K562 (cell line): Measurements from ENCODE around the gene NEURL2. TPM values are rescaled to one million over a fixed set of nuclear protein-coding genes. Genes with fewer than 3 reads are reported as not detected.

Experiments used
- ARID4B ChIP-seq: sonication (generic); formaldehyde crosslinking; IDR thresholded peaks from 2 replicates; pipeline ENCODE4 v1.8.0; 2022; ENCODE audit warnings: mild to moderate bottlenecking, missing genetic modification reagents
- CBFA2T3 ChIP-seq: fragments of 450-650 bp; IDR thresholded peaks from 2 replicates; pipeline ENCODE4 v1.6.1; 2017
- NCOR1 ChIP-seq: fragments of 450-650 bp; IDR thresholded peaks from 2 replicates; pipeline ENCODE4 v1.6.1; 2016; ENCODE audit warnings: mild to moderate bottlenecking, moderate library complexity
- PTRF ChIP-seq: fragments of 450-650 bp; IDR thresholded peaks from 2 replicates; pipeline ENCODE4 v1.6.1; 2016; ENCODE audit warnings: mild to moderate bottlenecking, missing genetic modification characterization, missing compliant biosample characterization
- ZNF507 ChIP-seq: conservative IDR thresholded peaks from 2 replicates; pipeline ENCODE4 v1.6.1; 2017; ENCODE audit warnings: missing genetic modification characterization, missing compliant biosample characterization
- polyA plus RNA-seq, 8 experiments: library from polyadenylated mRNA; depleted of rRNA in 4 of 8; stranded (reverse) in 5 of 8; unstranded in 3 of 8; fragments of >200 nt; fragmentation: Nextera tagmentation in 2 of 8; fragmentation: Illumina TruSeq in 1 of 8; extraction: Ambion mirVana in 2 of 8; extraction: Trizol in 1 of 8; gene quantifications; 2 replicates each; pipeline versions ENCODE4 v1.2.1 to v1.2.3, GENCODE V29; 2011 to 2014; ENCODE audit warnings: inconsistent platforms in 1 of 8, missing spikeins in 1 of 8
- total RNA-seq, 7 experiments: library from RNA; depleted of rRNA in 6 of 7; stranded (reverse); fragments of >200 nt in 6 of 7; fragmentation: Illumina TruSeq in 2 of 7; extraction: Trizol in 2 of 7; gene quantifications; 2 replicates each; pipeline versions ENCODE4 v1.2.1 to v1.2.3, GENCODE V29; 2011 to 2021; ENCODE audit warnings: low replicate concordance in 1 of 7

Gene NEURL2
- total and polyA plus RNA-seq, 9 of the 15 experiments (the other 6 are each of a cell fraction or from before 2014, with no cell fraction given), result 0.22 to 1.9 (median 0.50) TPM; not detected in 1

- TF ChIP-seq ARID4B, result no peak
- TF ChIP-seq PTRF (tag), result no peak
- no peak for TF ChIP-seq CBFA2T3
- no peak for TF ChIP-seq NCOR1
- no peak for TF ChIP-seq ZNF507 (tag)
These were observed 33.6 kb upstream of the NEURL2 start (continued) for GRCh38 chr20:45924391-45925261.
